Kidney (tissue), 14 donors: Measurements from ENCODE around the gene ZNF212. TPM values are rescaled to one million over a fixed set of nuclear protein-coding genes. Genes with fewer than 3 reads are reported as not detected.
"Not testable (repeated sequence)": the region's sequence is repeated elsewhere in the genome, so short reads cannot be mapped to it uniquely, and the experiment has no call there.

Experiments used
- DNase-seq, 5 donors: peaks; one replicate each; pipeline ENCODE4 v3.0.0-alpha.2; 2013 to 2020
- FAIRE-seq: peaks from 2 replicates; lab custom pipeline; 2012; peaks lifted over from hg19 to GRCh38; lab: Jason Lieb, UNC
- H3K27ac ChIP-seq, 2 donors: one replicate each; pipeline ENCODE4 v1.7.0; 2013; ENCODE audit warnings: low read depth in 2 of 2, low read length in 2 of 2, inconsistent platforms in 1 of 2
- H3K27me3 ChIP-seq: one replicate; pipeline ENCODE4 v1.7.1; 2013; ENCODE audit warnings: low read length, inconsistent platforms; ENCODE audit not compliant: control insufficient read depth, insufficient read depth
- H3K36me3 ChIP-seq, 3 donors: one replicate each; pipeline versions ENCODE4 v1.7.0 to v1.7.1; 2013; ENCODE audit warnings: low read length in 3 of 3, control low read depth in 1 of 3, inconsistent platforms in 1 of 3; ENCODE audit not compliant: insufficient read depth in 3 of 3, control insufficient read depth in 2 of 3
- H3K4me1 ChIP-seq, 3 donors: one replicate each; pipeline versions ENCODE4 v1.7.0 to v1.7.1; 2013; ENCODE audit warnings: low read length in 3 of 3, inconsistent platforms in 1 of 3, low read depth in 1 of 3; ENCODE audit not compliant: control insufficient read depth in 2 of 3, insufficient read depth in 2 of 3
- H3K4me3 ChIP-seq, 3 donors: one replicate each; pipeline versions ENCODE4 v1.7.0 to v1.8.1; 2013; ENCODE audit warnings: low read length in 3 of 3, control low read depth in 1 of 3, inconsistent platforms in 1 of 3
- H3K9ac ChIP-seq, 3 donors: one replicate each; pipeline versions ENCODE4 v1.7.0 to v1.7.1; 2013; ENCODE audit warnings: low read length in 3 of 3, control low read depth in 1 of 3, inconsistent platforms in 1 of 3
- H3K9me3 ChIP-seq, 3 donors: one replicate each; pipeline versions ENCODE4 v1.7.0 to v1.7.1; 2013; ENCODE audit warnings: low read length in 3 of 3, control low read depth in 1 of 3, inconsistent platforms in 1 of 3; ENCODE audit not compliant: control insufficient read depth in 2 of 3, insufficient read depth in 1 of 3
- intact Hi-C: fragments of 100-400 bp; cut with DNase I; formaldehyde crosslinking; loops from one replicate; pipeline ENCODE4 v1.11.1; 2022
- polyA plus RNA-seq: library from polyadenylated mRNA; stranded (reverse); fragments of 350-450 nt; fragmentation: Illumina TruSeq; extraction: RNeasy Lipid Tissue Mini Kit (QIAGEN cat#74804); gene quantifications from one replicate; pipeline ENCODE4 v1.2.3, GENCODE V29; 2014; ENCODE audit warnings: low read depth, low replicate concordance; ENCODE audit not compliant: insufficient read depth
- total RNA-seq: library from RNA; stranded (reverse); fragmentation: NEBNext Ultra II Directional; extraction: Animal tissue kit (Norgen Biotek cat#: 25700); gene quantifications from one replicate; pipeline ENCODE4 v1.2.1, GENCODE V29; 2021
- TF ChIP-seq, protein P1 (sequence below): IDR thresholded peaks from 3 replicates; pipeline ENCODE4 v1.5.1; 2012; ENCODE audit warnings: mild to moderate bottlenecking, moderate library complexity, borderline replicate concordance; ENCODE audit not compliant: insufficient read depth; ENCODE audit errors: extremely low read depth
- donor health status: control.
- donor health status: control.
- donor health status: control.
- donor health status: control.
- donor health status: control.
- donor health status: DM: yes; HTN: yes; CAD: no.
- donor health status: Normal renal cell carcinoma (clear cell type).

ZNF212 gene
- total and polyA plus RNA-seq, 2 donors from 2014 or later = 7.9 to 13.4 TPM

DNA sequence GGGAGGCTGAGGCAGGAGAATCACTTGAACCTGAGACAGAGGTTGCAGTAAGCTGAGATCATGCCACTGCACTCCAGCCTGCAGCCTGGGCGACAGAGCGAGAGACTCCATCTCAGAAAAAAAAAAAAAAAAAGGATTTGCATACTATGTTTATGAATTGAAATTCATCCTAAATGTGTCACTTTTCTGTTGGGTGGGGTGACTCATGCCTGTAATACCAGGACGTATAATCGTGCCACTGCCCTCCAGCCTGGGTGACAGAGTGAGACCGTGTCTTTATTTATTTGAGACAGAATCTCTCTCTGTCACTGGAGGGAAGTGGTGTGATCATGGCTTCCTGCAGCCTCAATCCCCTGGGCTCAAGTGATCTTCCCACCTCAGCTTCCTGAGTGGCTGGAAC is 5.8 kb downstream of the ZNF212 start:
- TF ChIP-seq, protein P1, sequence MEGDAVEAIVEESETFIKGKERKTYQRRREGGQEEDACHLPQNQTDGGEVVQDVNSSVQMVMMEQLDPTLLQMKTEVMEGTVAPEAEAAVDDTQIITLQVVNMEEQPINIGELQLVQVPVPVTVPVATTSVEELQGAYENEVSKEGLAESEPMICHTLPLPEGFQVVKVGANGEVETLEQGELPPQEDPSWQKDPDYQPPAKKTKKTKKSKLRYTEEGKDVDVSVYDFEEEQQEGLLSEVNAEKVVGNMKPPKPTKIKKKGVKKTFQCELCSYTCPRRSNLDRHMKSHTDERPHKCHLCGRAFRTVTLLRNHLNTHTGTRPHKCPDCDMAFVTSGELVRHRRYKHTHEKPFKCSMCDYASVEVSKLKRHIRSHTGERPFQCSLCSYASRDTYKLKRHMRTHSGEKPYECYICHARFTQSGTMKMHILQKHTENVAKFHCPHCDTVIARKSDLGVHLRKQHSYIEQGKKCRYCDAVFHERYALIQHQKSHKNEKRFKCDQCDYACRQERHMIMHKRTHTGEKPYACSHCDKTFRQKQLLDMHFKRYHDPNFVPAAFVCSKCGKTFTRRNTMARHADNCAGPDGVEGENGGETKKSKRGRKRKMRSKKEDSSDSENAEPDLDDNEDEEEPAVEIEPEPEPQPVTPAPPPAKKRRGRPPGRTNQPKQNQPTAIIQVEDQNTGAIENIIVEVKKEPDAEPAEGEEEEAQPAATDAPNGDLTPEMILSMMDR = no peak
- Histone ChIP-seq H3K36me3 (no peaks in the 10 kb centered on the region), H3K27ac (no peak overlapping the region), H3K9ac (no peak overlapping the region), H3K27me3 (no peaks in the 10 kb centered on the region), H3K4me1 (peaks cover 0 to 11% (median 6%) of the 10 kb centered on the region in 3 donors), H3K9me3 (no peaks in the 10 kb centered on the region), H3K4me3 (no peak overlapping the region)
- no peak for FAIRE-seq
- intact Hi-C loops = no loop called here
- no peak for DNase-seq

DNA sequence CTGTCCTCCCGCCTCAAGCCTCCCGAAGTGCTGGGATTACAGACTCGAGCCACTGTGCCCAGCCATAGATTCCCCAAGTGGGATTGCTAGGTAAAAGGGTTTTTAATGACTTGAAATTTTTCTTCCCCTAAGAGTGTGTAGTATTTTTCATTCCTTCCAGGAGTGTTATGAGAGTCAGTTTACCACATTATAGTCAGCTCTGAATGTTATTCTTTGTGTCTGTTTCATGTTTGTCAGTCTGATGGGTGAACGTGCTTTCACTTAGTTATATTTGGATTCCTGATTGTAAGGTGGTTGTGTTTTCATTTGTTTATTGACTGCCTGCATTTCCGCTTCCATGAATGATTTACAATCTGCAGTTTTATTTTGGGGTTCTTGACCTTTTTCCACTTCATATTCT is 6.3 kb downstream of the ZNF212 start:
- H3K27me3 ChIP-seq = no peaks in the 10 kb centered on the region
- no peaks in the 10 kb centered on the region for H3K9me3 ChIP-seq
- H3K4me1 ChIP-seq = peaks cover 0 to 7% (median 2%) of the 10 kb centered on the region in 3 donors
- DNase-seq = no peak
- TF ChIP-seq, protein P1 = no peak
- FAIRE-seq = no peak
- no peak overlapping the region for H3K4me3 ChIP-seq
- H3K36me3 ChIP-seq = peaks cover 0 to 4% (median 3%) of the 10 kb centered on the region in 3 donors
- intact Hi-C loops = no loop called here
- H3K9ac ChIP-seq = no peak overlapping the region
- no peak overlapping the region for H3K27ac ChIP-seq

DNA sequence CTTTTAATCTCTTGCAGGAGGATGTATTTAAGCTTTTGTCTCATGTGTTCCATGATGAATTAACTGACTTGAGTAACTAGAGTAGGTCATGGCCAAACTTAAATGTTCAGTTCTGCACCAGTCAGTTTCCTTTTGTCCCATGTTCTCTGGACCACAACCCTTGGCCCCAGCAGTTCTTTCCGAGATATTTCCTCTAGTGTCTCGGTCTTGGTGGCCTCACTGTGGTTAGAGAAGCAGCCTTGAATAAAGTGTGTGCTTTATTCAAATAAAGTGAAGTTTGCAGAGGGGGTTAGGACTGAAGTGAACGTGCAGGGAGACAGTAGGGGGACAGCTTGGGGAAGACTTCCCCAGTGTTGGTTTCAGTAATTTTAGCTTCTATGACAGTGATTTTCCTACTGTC is 9.3 kb downstream of the ZNF212 start:
- Histone ChIP-seq H3K4me3 (no peak overlapping the region), H3K4me1 (no peaks in the 10 kb centered on the region), H3K27ac (no peak overlapping the region), H3K27me3 (no peaks in the 10 kb centered on the region), H3K9ac (no peak overlapping the region), H3K9me3 (no peaks in the 10 kb centered on the region), H3K36me3 (peaks cover 7 to 28% (median 20%) of the 10 kb centered on the region in 3 donors)
- TF ChIP-seq, protein P1 = no peak
- no peak for FAIRE-seq
- no peak for DNase-seq
- intact Hi-C loops = no loop called here

DNA sequence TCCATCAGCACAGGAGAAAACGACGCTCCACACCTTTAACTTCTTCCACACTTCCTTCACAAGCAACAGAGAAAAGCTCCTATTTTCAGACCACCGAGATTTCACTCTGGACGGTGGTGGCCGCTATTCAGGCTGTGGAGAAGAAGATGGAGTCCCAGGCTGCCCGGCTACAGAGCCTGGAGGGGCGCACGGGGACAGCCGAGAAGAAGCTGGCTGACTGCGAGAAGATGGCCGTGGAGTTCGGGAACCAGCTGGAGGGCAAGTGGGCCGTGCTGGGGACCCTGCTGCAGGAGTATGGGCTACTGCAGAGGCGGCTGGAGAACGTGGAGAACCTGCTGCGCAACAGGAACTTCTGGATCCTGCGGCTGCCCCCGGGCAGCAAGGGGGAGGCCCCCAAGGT is 10.7 kb downstream of the ZNF212 start:
- H3K9me3 ChIP-seq, intact Hi-C loops, H3K27me3 ChIP-seq, H3K4me1 ChIP-seq, DNase-seq, FAIRE-seq, H3K9ac ChIP-seq, H3K4me3 ChIP-seq, H3K27ac ChIP-seq: not testable (repeated sequence)
- peaks cover 7 to 40% (median 25%) of the 10 kb centered on the region in 3 donors for H3K36me3 ChIP-seq

DNA sequence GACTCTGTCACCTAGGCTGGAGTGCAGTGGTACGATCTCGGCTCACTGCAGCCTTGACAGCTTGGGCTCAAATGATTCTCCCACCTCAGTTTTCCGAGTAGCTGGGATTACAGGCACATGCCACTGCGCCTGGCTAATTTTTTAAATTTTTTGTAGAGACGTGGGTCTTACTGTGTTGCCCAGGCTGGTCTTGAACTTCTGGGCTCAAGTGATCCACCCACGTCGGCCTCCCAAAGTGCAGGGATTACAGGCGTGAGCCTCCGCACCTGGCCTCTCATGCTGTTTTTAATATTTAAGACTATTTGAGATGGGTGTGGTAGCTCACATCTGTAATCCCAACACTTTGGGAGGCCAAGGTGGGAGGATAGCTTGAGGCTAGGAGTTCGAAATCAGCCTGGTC is 12.1 kb downstream of the ZNF212 start:
- H3K4me1 ChIP-seq, H3K9ac ChIP-seq, intact Hi-C loops, H3K27me3 ChIP-seq, FAIRE-seq, DNase-seq, H3K27ac ChIP-seq, H3K4me3 ChIP-seq, H3K9me3 ChIP-seq: not testable (repeated sequence)
- H3K36me3 ChIP-seq = peaks cover 7 to 49% (median 29%) of the 10 kb centered on the region in 3 donors
